ENCODE measurements around the gene WFIKKN1. TPM values are rescaled to one million over a fixed set of nuclear protein-coding genes. Genes with fewer than 3 reads are reported as not detected.

WFIKKN1 gene
- total and polyA plus RNA-seq, 2 of the 4 experiments (the other 2 are of a cell fraction): 0.10 TPM; not detected in 1

- Histone ChIP-seq H3K18ac (ENCODE audit: low read depth, low read length) (no peak overlapping the region), H2BK15ac (ENCODE audit: low read depth, low read length) (no peak overlapping the region), H3K56ac (ENCODE audit: extremely low read depth, insufficient read depth, low read length) (no peak overlapping the region), H2BK120ac (ENCODE audit: low read depth, low read length) (no peak overlapping the region), H3K14ac (replicated peaks; ENCODE audit: low read depth, low read length) (no peak overlapping the region), H3K4me1 (ENCODE audit: control insufficient read depth, insufficient read depth, low read length) (no peaks in the 10 kb centered on the region), H3K79me1 (ENCODE audit: low read depth in 1 of 2, low read length in 2 of 2) (peaks cover 17 to 64% of the 10 kb centered on the region in 2 experiments), H2AFZ (replicated peaks; ENCODE audit: low read length, poor library complexity) (no peak overlapping the region), H4K8ac (ENCODE audit: low read depth in 2 of 2, low read length in 2 of 2) (no peak overlapping the region), H3K27ac (ENCODE audit: insufficient read depth, low read length) (no peak overlapping the region), H3K4ac (ENCODE audit: low read depth, low read length) (no peak overlapping the region), H3K4me3 (ENCODE audit: insufficient read depth, low read depth, low read length) (no peak overlapping the region), H2AK5ac (ENCODE audit: low read depth, low read length) (no peak overlapping the region), H3K27me3 (ENCODE audit: control insufficient read depth, insufficient read depth, low read length) (no peaks in the 10 kb centered on the region), H3K9me3 (ENCODE audit: control insufficient read depth, insufficient read depth, low read length) (no peaks in the 10 kb centered on the region; the same call in 1 of the 2 replicates), H4K5ac (ENCODE audit: low read depth, low read length) (no peak overlapping the region), H3K9me1 (ENCODE audit: insufficient read depth, low read length) (peaks cover 3% of the 10 kb centered on the region; the same call in 1 of the 2 replicates), H3K9ac (ENCODE audit: low read depth, low read length) (no peak overlapping the region), H2BK5ac (ENCODE audit: low read depth, low read length, poor library complexity, severe bottlenecking) (no peak overlapping the region), H3K4me2 (ENCODE audit: low read depth, low read length) (no peak overlapping the region), H4K91ac (ENCODE audit: insufficient read depth, low read depth, low read length) (no peak overlapping the region), H4K20me1 (ENCODE audit: insufficient read depth, low read length) (peaks cover 11% of the 10 kb centered on the region), H2AK9ac (replicated peaks; ENCODE audit: low read depth, low read length, poor library complexity) (no peak overlapping the region), H3K36me3 (ENCODE audit: control insufficient read depth, insufficient read depth, low read length) (peaks cover 3% of the 10 kb centered on the region; the same call in 1 of the 2 replicates), H2BK20ac (ENCODE audit: low read depth, low read length) (no peak overlapping the region), H3K23ac (ENCODE audit: low read depth, low read length) (no peak overlapping the region)
- WGBS, 2 experiments (ENCODE audit: extremely low coverage in 2 of 2, insufficient read length in 1 of 2): 87% methylated on average over 3 of the region's 5 CpGs; no CpG with 5 or more reads in 1 of the 2 experiments
- in situ Hi-C loops (cut with MboI; ENCODE audit: low sequenced_read_pairs): no loop called here
- ATAC-seq (ENCODE audit: low read depth): no peak
- no peak for DNase-seq
- intact Hi-C loops (cut with micrococcal nuclease): no loop called here
- ChIA-PET CTCF (no interaction called here), POLR2A (ENCODE audit: unreplicated experiment) (no interaction called here)
- no TSS peak for BruUV-seq (replicated peaks)
- dilution Hi-C loops (cut with HindIII; ENCODE audit: low sequenced_read_pairs, unreplicated experiment): no loop called here
- no peak for TF ChIP-seq MAZ (IDR thresholded peaks at IDR 0.05; ENCODE audit: borderline replicate concordance, low read depth, low read length)
- TF ChIP-seq NFE2L2 (IDR thresholded peaks at IDR 0.05; ENCODE audit: low read depth, low read length): no peak
- no peak for TF ChIP-seq RAD21 (IDR thresholded peaks at IDR 0.05; ENCODE audit: low read length)
- TF ChIP-seq MXI1 (IDR thresholded peaks at IDR 0.05; ENCODE audit: borderline replicate concordance, low read depth, low read length): no peak
- TF ChIP-seq CTCF (conservative IDR thresholded peaks at IDR 0.05; ENCODE audit: low read depth, low read length): no peak
- TF ChIP-seq USF2 (IDR thresholded peaks at IDR 0.05; ENCODE audit: low read depth, low read length): no peak
Measured at GRCh38 chr16:603933-604332, 26.9 kb upstream of the WFIKKN1 start.
